ENCODE measurements around the gene MBD3L3. TPM values are rescaled to one million over a fixed set of nuclear protein-coding genes. Genes with fewer than 3 reads are reported as not detected.

Gene MBD3L3
- total and polyA plus RNA-seq, 2 experiments from 2014 or later: not detected

DNA sequence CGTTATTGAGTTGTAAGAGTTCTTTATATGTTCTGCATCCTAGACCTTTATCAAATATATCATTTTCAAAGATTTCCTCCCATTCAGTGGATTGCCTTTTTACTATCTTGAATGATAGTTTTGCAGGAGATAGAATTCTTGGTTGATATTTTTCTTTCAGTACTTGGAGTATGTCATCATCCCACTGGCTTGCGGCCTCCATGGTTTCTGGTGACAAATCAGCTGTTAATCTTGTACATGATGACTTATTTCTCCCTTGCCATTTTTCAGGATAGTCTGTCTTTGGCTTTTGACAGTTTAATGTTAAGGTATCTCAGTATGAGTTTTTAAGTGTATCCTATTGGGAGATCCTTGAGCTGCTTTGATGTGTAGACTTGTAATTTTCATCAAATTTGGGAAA is 19.5 kb upstream of the MBD3L3 start:
- H4K20me1 ChIP-seq (replicated peaks; ENCODE audit: insufficient read depth): no peaks in the 10 kb centered on the region
- no peak overlapping the region for H2AFZ ChIP-seq
- H3K27me3 Mint-ChIP-seq (ENCODE audit: insufficient read depth, low read depth, poor library complexity): peaks cover 12% of the 10 kb centered on the region
- H3K36me3 ChIP-seq (ENCODE audit: insufficient read depth): peaks cover 69% of the 10 kb centered on the region
- no peak for ATAC-seq
- no peaks in the 10 kb centered on the region for H3K4me1 Mint-ChIP-seq
- peak; percentile 5 for DNase-seq (ENCODE audit: low spot score)
- no peak overlapping the region for H3K4me3 ChIP-seq
- H3K36me3 Mint-ChIP-seq (ENCODE audit: low read depth): peaks cover 98% of the 10 kb centered on the region
- no peak overlapping the region for H3K4me3 Mint-ChIP-seq
- no peak overlapping the region for H3K4me2 ChIP-seq
- H3K9me2 ChIP-seq (ENCODE audit: insufficient read depth): no peaks in the 10 kb centered on the region
- peaks cover 79% of the 10 kb centered on the region for H3K9me3 Mint-ChIP-seq
- no peaks in the 10 kb centered on the region for H3K79me2 ChIP-seq (replicated peaks; ENCODE audit: insufficient read depth)
- H3K27me3 ChIP-seq (ENCODE audit: insufficient read depth): no peaks in the 10 kb centered on the region
- H3F3A ChIP-seq (replicated peaks; ENCODE audit: low read depth): peaks cover 4% of the 10 kb centered on the region
- H3K27ac ChIP-seq (ENCODE audit: low read depth): no peak overlapping the region
- H3K27ac Mint-ChIP-seq: no peak overlapping the region
- no peaks in the 10 kb centered on the region for H3K4me1 ChIP-seq (ENCODE audit: insufficient read depth)
- TF ChIP-seq EZH2 (IDR thresholded peaks at IDR 0.05; ENCODE audit: low read depth, unreplicated experiment) (no peak), CREB1 (CRISPR knock-in tag; IDR thresholded peaks at IDR 0.05; ENCODE audit: low read depth) (no peak), ZNF114 (CRISPR knock-in tag; IDR thresholded peaks at IDR 0.05) (no peak), NANOG (IDR thresholded peaks at IDR 0.05; ENCODE audit: borderline replicate concordance) (no peak), JUNB (IDR thresholded peaks at IDR 0.05; ENCODE audit: unreplicated experiment) (no peak), STAT1 (IDR thresholded peaks at IDR 0.05; ENCODE audit: unreplicated experiment) (no peak), POLR2AphosphoS5 (IDR thresholded peaks at IDR 0.05; ENCODE audit: low read depth) (no peak), ZNF462 (CRISPR knock-in tag; IDR thresholded peaks at IDR 0.05) (no peak), CTCF (conservative IDR thresholded peaks at IDR 0.05; ENCODE audit: low read depth in 2 of 2) (no peak), EZH2phosphoT487 (IDR thresholded peaks at IDR 0.05; ENCODE audit: unreplicated experiment) (no peak), ZNF331 (CRISPR knock-in tag; IDR thresholded peaks at IDR 0.05; ENCODE audit: low read depth) (no peak)
- TF ChIP-seq, protein P1, sequence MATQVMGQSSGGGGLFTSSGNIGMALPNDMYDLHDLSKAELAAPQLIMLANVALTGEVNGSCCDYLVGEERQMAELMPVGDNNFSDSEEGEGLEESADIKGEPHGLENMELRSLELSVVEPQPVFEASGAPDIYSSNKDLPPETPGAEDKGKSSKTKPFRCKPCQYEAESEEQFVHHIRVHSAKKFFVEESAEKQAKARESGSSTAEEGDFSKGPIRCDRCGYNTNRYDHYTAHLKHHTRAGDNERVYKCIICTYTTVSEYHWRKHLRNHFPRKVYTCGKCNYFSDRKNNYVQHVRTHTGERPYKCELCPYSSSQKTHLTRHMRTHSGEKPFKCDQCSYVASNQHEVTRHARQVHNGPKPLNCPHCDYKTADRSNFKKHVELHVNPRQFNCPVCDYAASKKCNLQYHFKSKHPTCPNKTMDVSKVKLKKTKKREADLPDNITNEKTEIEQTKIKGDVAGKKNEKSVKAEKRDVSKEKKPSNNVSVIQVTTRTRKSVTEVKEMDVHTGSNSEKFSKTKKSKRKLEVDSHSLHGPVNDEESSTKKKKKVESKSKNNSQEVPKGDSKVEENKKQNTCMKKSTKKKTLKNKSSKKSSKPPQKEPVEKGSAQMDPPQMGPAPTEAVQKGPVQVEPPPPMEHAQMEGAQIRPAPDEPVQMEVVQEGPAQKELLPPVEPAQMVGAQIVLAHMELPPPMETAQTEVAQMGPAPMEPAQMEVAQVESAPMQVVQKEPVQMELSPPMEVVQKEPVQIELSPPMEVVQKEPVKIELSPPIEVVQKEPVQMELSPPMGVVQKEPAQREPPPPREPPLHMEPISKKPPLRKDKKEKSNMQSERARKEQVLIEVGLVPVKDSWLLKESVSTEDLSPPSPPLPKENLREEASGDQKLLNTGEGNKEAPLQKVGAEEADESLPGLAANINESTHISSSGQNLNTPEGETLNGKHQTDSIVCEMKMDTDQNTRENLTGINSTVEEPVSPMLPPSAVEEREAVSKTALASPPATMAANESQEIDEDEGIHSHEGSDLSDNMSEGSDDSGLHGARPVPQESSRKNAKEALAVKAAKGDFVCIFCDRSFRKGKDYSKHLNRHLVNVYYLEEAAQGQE (IDR thresholded peaks at IDR 0.05; ENCODE audit: unreplicated experiment): no peak
- TF ChIP-seq, protein P2, sequence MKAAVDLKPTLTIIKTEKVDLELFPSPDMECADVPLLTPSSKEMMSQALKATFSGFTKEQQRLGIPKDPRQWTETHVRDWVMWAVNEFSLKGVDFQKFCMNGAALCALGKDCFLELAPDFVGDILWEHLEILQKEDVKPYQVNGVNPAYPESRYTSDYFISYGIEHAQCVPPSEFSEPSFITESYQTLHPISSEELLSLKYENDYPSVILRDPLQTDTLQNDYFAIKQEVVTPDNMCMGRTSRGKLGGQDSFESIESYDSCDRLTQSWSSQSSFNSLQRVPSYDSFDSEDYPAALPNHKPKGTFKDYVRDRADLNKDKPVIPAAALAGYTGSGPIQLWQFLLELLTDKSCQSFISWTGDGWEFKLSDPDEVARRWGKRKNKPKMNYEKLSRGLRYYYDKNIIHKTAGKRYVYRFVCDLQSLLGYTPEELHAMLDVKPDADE (IDR thresholded peaks at IDR 0.05): no peak
